Stimulated activated naive CD8-positive, alpha-beta T cell treated with anti-CD3 and anti-CD28 coated beads, Interleukin-15, Interleukin-2, amounts not matched to agents 100 U/mL and 50 U/mL, for 24 hours (primary cell): ENCODE measurements around the gene WRAP53.
"Not testable (repeated sequence)": the region's sequence is repeated elsewhere in the genome, so short reads cannot be mapped to it uniquely, and the experiment has no call there.

Experiments
- ATAC-seq: fragments of 150-1000 bp; cut with Tn5 transposase; one replicate; pipeline ENCODE4 v1.10.0; 2021
- DNase-seq: peaks from one replicate; pipeline ENCODE4 v3.0.0; 2021

WRAP53 gene

DNA sequence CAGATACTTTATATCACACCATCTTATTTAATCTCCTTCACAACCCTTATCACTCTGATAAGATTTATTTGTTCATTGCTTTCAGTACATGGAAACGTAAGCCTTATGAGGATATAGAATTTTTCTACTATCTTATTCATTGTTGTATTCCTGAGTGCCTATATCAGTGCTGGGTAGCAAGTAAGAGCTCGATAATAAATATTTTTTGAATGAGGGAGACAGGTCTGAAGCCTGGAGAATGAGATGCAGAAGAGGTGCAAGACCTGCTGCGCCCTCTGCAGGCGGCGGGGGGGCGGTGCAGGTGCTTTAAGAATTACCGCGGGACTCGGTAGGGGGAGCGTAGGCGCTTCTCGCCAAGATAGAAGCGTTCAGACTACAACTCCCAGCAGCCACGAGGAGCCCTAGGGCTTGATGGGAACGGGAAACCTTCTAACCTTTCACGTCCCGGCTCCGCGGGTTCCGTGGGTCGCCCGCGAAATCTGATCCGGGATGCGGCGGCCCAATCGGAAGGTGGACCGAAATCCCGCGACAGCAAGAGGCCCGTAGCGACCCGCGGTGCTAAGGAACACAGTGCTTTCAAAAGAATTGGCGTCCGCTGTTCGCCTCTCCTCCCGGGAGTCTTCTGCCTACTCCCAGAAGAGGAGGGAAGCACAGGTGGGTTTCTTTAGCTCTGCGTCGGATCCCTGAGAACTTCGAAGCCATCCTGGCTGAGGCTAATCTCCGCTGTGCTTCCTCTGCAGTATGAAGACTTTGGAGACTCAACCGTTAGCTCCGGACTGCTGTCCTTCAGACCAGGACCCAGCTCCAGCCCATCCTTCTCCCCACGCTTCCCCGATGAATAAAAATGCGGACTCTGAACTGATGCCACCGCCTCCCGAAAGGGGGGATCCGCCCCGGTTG lies at the start of gene WRAP53:
Gene WRAP53 (plus strand): TSS at position 570 of the 900 bp plus-strand sequence. CDS start 172 bp downstream, at position 742.
- DNase-seq (peak; percentile 94), ATAC-seq (peak; percentile 87)

DNA sequence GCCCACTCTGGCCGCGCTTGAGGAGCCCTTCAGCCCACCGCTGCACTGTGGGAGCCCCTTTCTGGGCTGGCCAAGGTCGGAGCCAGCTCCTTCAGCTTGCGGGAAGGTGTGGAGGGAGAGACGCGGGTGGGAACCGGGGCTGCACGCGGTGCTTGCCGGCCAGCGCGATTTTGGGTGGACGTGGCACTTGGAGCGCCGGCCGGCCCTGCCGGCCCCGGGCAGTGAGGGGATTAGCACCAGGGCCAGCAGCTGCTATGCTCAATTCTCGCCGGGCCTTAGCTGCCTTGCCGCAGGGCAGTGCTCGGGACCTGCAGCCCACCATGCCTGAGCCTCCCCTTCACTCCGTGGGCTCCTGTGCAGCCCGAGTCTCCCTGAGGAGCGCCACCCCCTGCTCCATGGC lies 47.5 kb upstream of the WRAP53 start:
- ATAC-seq (no peak), DNase-seq (no peak)

DNA sequence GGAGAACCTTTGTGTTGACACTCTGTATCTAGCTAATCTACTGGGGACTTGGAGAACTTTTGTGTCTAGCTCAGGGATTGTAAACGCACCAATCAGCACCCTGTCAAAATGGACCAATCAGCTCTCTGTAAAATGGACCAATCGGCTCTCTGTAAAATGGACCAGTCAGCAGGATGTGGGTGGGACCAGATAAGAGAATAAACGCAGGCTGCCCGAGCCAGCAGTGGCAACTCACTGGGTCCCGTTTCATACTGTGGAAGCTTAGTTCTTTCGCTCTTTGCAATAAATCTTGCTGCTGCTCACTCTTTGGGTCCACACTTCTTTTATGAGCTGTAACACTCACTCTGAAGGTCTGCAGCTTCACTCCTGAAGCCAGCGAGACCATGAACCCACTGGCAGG lies 46.6 kb upstream of the WRAP53 start:
- ATAC-seq, DNase-seq: not testable (repeated sequence)

- DNase-seq (no peak), ATAC-seq (no peak)
Measured at GRCh38 chr17:7644775-7645174, 43.5 kb upstream of the WRAP53 start.

DNA sequence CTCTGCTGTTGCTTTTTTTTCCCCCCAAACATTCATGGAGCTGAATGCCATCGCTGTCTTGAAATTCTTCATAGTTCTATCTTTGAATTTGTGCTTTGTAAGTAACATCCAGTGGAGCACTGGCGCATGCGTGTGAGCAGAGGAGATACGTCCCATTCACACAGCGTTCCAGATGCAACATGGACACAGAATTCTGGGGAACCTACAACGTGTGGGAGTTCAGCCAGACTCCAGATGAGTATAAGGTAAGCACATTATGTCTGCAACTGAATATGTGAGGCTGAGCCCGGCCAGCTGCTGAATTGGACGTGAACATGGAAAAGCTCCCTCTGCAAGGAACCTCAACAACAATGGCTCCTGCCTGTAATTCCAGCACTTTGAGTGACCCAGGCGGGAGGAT lies 41.8 kb upstream of the WRAP53 start:
- DNase-seq (no peak), ATAC-seq (no peak)

DNA sequence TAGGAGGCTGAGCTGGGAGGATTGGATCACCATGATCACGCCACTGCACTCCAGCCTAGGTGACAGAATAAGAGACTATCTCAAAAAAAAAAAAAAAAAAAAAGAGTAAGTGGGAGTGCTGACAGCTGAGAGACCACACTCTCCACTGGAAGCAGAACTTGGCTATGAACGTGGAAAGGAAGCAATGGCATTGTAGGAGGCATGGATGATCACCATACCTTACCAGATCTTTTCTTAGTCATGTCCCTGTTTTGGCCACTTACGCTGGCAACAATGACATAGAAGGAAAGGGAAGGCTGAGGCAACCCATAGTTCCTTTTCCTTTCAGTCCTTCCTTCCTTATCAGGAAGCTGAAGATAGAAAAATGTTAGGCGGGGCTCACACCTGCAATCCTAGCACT lies 41.3 kb upstream of the WRAP53 start:
- DNase-seq (no peak), ATAC-seq (no peak)

DNA sequence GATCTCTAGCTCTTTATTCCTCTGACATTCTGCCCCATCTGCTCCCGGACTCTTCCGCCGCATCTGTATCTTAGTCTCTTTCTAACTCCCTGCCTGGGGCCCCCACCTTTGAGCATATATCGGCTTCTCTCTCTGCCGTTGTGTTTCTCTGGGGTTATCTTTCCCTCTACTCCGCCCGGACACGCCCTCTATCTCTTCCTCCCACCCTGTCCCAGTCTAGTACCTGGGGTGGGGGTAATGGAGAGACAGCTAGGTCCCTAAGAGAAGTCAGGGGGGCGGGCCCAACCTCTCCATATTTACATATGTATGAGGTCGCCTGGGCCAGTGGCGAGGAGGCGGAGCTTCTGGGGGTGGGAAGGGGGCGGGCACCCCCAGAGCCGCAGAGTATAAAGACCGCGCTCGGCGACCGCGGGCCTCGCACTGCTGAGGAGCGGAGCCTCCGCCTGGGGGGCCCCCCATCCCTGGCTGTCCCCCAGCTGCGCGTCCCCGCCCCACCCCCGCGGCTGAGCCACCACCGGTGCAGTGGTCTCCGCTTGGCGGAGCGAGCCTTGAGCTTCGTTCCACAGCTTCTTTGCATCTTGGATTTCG lies 37.7 kb upstream of the WRAP53 start, which contains the start of gene ATP1B2:
Gene ATP1B2 (plus strand): TSS at position 418 of the 588 bp plus-strand sequence. CDS start 593 bp downstream, outside the sequence.
- DNase-seq = peak; percentile 75
- ATAC-seq = peak; percentile 86

DNA sequence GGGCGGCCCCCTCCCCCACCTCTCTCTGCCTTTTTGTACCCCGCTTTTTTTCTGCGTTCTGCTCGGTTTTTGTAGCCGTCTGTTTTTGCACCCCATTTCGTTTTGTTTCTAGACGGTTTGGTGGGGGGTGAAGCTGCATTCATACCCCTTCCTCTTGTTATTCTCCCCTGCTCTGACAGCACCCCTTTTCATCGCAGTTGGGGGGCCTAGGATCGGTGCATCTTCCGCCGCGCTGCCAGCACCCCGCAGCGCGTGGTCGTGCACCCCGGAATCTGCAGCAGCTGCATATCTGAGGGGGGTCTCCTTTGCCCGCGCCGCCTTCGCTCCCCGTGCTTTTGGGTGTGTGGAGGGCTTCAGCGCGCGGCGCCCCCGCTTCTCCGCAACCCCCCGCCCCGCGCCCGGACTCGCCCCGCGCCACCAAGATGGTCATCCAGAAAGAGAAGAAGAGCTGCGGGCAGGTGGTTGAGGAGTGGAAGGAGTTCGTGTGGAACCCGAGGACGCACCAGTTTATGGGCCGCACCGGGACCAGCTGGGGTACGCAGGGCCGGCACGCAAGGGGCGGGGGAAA lies 37.1 kb upstream of the WRAP53 start:
- DNase-seq (no peak), ATAC-seq (no peak)

GRCh38 chr17:7651665-7652387 lies 36.5 kb upstream of the WRAP53 start:
- no peak for DNase-seq
- ATAC-seq = no peak

GRCh38 chr17:7652388-7653356 lies 35.6 kb upstream of the WRAP53 start:
- no peak for ATAC-seq
- no peak for DNase-seq

DNA sequence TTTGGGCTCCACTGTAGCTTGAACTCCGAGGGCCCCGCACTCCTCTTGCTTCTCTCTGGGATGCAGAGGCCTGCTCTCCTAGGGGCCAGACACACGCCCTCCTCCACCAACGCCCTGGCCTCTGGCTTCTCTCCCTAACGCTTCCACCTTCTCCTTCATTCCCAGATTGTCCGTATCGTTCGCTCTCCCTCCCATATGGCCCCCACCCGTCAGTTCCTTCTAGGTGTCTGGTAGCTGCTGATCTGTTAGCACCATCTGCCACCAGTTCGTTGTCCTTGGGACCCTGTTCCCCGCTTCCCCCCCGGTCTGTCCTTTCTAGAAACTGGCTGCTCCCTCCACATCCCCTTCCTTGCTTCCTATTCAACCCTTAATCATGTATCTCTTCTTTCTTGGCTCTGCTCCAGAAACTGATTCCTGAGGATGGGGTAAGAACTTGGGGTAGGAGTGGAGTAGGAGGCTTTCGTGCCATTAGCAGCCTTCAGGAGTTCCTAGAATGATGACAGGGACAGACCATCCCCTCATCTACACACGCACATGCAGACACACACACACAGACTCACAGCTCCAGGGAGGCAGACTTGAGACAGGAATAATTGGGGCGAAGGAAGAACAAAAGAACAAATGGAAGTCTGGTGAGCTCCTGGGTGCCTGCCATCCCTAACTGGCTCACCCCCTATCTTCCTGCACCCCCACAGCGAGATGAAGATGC lies 33.3 kb upstream of the WRAP53 start:
- DNase-seq (no peak), ATAC-seq (no peak)

- no peak for ATAC-seq
Measured at GRCh38 chr17:7655541-7655840, 32.8 kb upstream of the WRAP53 start.

DNA sequence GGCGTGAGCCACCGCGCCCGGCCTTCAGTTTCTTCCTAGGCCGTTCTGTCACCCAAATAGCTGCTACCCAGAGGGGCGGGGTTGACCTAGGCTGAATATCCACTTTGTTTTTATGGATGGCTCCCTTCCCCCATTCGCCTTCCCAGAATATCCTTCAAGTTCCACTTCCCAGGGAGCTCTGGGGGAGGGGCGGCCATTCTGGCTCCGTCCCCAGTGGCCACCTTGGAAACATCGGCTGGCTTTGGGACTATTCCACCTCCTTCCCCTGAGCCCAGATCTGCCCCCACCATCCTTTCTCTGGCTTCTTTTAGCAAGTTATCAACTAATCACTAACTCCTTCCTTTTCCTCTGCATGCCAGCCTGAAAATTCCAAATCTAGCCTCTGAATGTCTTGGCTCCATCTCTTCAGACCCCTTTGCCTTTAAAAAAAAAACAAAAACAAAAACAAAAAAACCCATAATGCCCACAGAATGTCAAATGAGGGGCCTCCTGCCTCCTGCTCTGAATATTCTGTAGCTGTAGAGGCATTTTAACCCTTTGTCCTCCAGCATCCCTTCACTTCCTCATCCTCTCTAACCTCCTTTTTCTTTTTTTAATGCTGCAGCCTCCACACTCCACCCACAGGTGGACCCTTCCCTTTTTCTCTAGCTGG lies 31.2 kb upstream of the WRAP53 start:
- DNase-seq (no peak), ATAC-seq (no peak)

More at GRCh38 chr17:7655541-7655840, 32.8 kb upstream of the WRAP53 start:
- no peak for DNase-seq

GRCh38 chr17:7667656-7668406 lies 20.4 kb upstream of the WRAP53 start:
- DNase-seq = no peak
- ATAC-seq = no peak

GRCh38 chr17:7668482-7668881 lies 19.8 kb upstream of the WRAP53 start:
- no peak for ATAC-seq

GRCh38 chr17:7673239-7673638 lies 15.0 kb upstream of the WRAP53 start:
- no peak for ATAC-seq
- peak; percentile 61 for DNase-seq

More at GRCh38 chr17:7668482-7668881, 19.8 kb upstream of the WRAP53 start:
- no peak for DNase-seq

- no peak for ATAC-seq
- DNase-seq = no peak
Measured at GRCh38 chr17:7674934-7675333, 13.3 kb upstream of the WRAP53 start.

- ATAC-seq = no peak
- no peak for DNase-seq
Measured at GRCh38 chr17:7676533-7676932, 11.7 kb upstream of the WRAP53 start.

- ATAC-seq = no peak
- DNase-seq = no peak
Measured at GRCh38 chr17:7677388-7678067, 10.7 kb upstream of the WRAP53 start.
